Fibroblast of lung (primary cell): Measurements from ENCODE around the gene ZNF765.

Experiments
- EZH2 ChIP-seq: IDR thresholded peaks from 2 replicates; pipeline ENCODE4 v1.5.1; 2012; ENCODE audit warnings: low read length, control low read depth, mild to moderate bottlenecking; ENCODE audit errors: missing control alignments
- TF ChIP-seq, protein P1 (sequence below), 2 donors: IDR thresholded peaks in 1 of 2; conservative IDR thresholded peaks in 1 of 2; 1 replicate in 1 of 2; 2 replicates in 1 of 2; pipeline ENCODE4 v1.5.1; 2011 to 2012; ENCODE audit warnings: low read length in 2 of 2, control low read depth in 1 of 2, inconsistent platforms in 1 of 2, low read depth in 1 of 2, mild to moderate bottlenecking in 1 of 2

DNA sequence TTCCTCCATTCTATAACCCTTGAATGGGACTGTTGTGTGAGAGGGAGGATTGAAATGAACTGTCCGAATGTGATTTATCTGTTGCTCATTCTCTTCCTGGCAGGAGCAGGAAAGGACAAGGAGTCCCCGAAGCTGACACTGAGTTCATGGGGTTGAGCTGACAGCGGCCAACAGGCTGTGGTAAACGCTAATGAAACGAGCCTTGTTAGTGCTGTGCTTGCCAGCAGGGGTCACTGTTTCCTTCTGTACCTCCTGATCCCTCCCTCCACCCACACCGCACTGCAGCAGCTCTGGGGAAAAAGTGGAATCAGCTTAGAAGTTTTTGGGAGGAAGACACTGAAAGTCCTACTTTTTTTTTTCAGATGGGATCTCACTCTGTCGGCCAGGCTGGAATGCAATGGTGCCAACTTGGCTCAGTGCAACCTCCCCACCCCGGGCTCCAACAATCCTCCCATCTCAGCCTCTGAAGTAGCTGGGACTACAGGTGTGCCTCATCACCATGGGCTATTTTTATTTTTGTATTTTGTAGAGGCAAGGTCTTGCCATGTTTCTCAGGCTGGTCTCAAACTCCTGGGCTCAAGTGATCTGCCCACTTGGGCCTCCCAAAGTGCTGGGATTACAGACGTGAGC, 30.1 kb downstream of the ZNF765 start:
- TF ChIP-seq, protein P1, sequence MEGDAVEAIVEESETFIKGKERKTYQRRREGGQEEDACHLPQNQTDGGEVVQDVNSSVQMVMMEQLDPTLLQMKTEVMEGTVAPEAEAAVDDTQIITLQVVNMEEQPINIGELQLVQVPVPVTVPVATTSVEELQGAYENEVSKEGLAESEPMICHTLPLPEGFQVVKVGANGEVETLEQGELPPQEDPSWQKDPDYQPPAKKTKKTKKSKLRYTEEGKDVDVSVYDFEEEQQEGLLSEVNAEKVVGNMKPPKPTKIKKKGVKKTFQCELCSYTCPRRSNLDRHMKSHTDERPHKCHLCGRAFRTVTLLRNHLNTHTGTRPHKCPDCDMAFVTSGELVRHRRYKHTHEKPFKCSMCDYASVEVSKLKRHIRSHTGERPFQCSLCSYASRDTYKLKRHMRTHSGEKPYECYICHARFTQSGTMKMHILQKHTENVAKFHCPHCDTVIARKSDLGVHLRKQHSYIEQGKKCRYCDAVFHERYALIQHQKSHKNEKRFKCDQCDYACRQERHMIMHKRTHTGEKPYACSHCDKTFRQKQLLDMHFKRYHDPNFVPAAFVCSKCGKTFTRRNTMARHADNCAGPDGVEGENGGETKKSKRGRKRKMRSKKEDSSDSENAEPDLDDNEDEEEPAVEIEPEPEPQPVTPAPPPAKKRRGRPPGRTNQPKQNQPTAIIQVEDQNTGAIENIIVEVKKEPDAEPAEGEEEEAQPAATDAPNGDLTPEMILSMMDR (conservative IDR thresholded peaks at IDR 0.05 in 1 of 2, IDR thresholded peaks at IDR 0.05 in 1 of 2; ENCODE audit: low read depth in 1 of 2, low read length in 2 of 2): peak; percentile 61 to 88
- TF ChIP-seq EZH2: no peak
